GM12878 (cell line): ENCODE results near the gene CLCN2. TPM values are rescaled to one million over a fixed set of nuclear protein-coding genes. Genes with fewer than 3 reads are reported as not detected.

Source experiments
- ATAC-seq: fragments of 200-7000 bp; cut with Tn5 transposase; 3 replicates; pipeline ENCODE4 v1.9.1; 2020; ENCODE audit warnings: mild to moderate bottlenecking, moderate library complexity
- BruUV-seq: library from RNA; stranded (reverse); fragments of 400-500 nt; replicated peaks from 2 replicates; lab custom pipeline; 2021; lab: Mats Ljungman, UMichigan
- CTCF ChIA-PET: fragments of 300-600 bp; sonication (Branson Sonifier 250); formaldehyde crosslinking; extraction: SDS; loops from one replicate; lab custom pipeline; 2021; ENCODE audit warnings: inconsistent platforms; lab: Yijun Ruan, JAX
- POLR2A ChIA-PET: fragments of 350-600 bp; formaldehyde crosslinking; extraction: SDS; loops from one replicate; lab custom pipeline; 2021; ENCODE audit warnings: inconsistent platforms; lab: Charles Lee
- RAD21 ChIA-PET: fragments of 300-600 bp; sonication (Branson Sonifier 250); formaldehyde crosslinking; loops from one replicate; lab custom pipeline; 2023; ENCODE audit warnings: antibody characterized with exemption; ENCODE audit not compliant: unreplicated experiment; lab: Charles Lee
- SMC1A ChIA-PET: fragments of 300-600 bp; sonication (Branson Sonifier 250); formaldehyde crosslinking; loops from one replicate; lab custom pipeline; 2023; ENCODE audit not compliant: unreplicated experiment, uncharacterized antibody; lab: Charles Lee
- DNase-seq: peaks from one replicate; pipeline ENCODE4 v3.0.0-alpha.2; 2011; ENCODE audit warnings: low read depth, low spot score
- FAIRE-seq: peaks from 3 replicates; lab custom pipeline; 2011; peaks lifted over from hg19 to GRCh38; lab: Jason Lieb, UNC
- H2AFZ ChIP-seq: 2 replicates; pipeline ENCODE4 v1.6.0; 2011; ENCODE audit warnings: low read depth, low read length, control low read depth; ENCODE audit not compliant: control insufficient read depth
- H3K27ac ChIP-seq: 2 replicates; pipeline ENCODE4 v1.5.1; 2011; ENCODE audit warnings: control low read depth; ENCODE audit not compliant: control insufficient read depth, insufficient read depth
- H3K27me3 ChIP-seq, 2 experiments: replicated peaks in 1 of 2; 2 replicates each; pipeline versions ENCODE4 v1.6.0 to v1.6.1; 2011; ENCODE audit warnings: low read length in 1 of 2; ENCODE audit not compliant: control insufficient read depth in 2 of 2, insufficient read depth in 2 of 2
- H3K36me3 ChIP-seq, 2 experiments: 2 replicates each; pipeline ENCODE4 v1.5.1; 2011; ENCODE audit warnings: low read length in 1 of 2; ENCODE audit not compliant: control insufficient read depth in 2 of 2, insufficient read depth in 2 of 2
- H3K4me1 ChIP-seq: 2 replicates; pipeline ENCODE4 v1.6.1; 2011; ENCODE audit warnings: mild to moderate bottlenecking, low read length, moderate library complexity, mixed read lengths; ENCODE audit not compliant: control insufficient read depth, insufficient read depth
- H3K4me2 ChIP-seq: 2 replicates; pipeline ENCODE4 v1.6.0; 2011; ENCODE audit warnings: control low read depth; ENCODE audit not compliant: control insufficient read depth, insufficient read depth
- H3K4me3 ChIP-seq: fragments of 200-600 bp; sonication (generic); 2 replicates; pipeline ENCODE4 v1.5.1; 2016
- H3K79me2 ChIP-seq: 2 replicates; pipeline ENCODE4 v1.6.0; 2011; ENCODE audit warnings: low read length; ENCODE audit not compliant: control insufficient read depth, insufficient read depth
- H3K9ac ChIP-seq: 2 replicates; pipeline ENCODE4 v1.8.0; 2011; ENCODE audit warnings: low read length, control low read depth, mixed read lengths; ENCODE audit not compliant: control insufficient read depth, insufficient read depth
- H3K9me3 ChIP-seq: replicated peaks from 3 replicates; pipeline ENCODE4 v1.5.1; 2011; ENCODE audit warnings: mild to moderate bottlenecking, low read length; ENCODE audit not compliant: control insufficient read depth, insufficient read depth
- H4K20me1 ChIP-seq: 2 replicates; pipeline ENCODE4 v1.6.0; 2011; ENCODE audit not compliant: control insufficient read depth, insufficient read depth
- CHD2 ChIP-seq: IDR thresholded peaks from 2 replicates; pipeline ENCODE4 v1.6.1; 2011; ENCODE audit warnings: low read depth, low read length, improper control_type of control experiment, borderline replicate concordance
- CREM ChIP-seq: IDR thresholded peaks from 2 replicates; pipeline ENCODE4 v1.6.1; 2014; ENCODE audit warnings: antibody characterized with exemption, low read depth
- MTA3 ChIP-seq: IDR thresholded peaks from 2 replicates; pipeline ENCODE4 v1.6.1; 2012; ENCODE audit warnings: low read length, inconsistent platforms, borderline replicate concordance
- NR2C2 ChIP-seq: IDR thresholded peaks from 2 replicates; pipeline ENCODE4 v1.6.1; 2011; ENCODE audit warnings: borderline replicate concordance, low read depth; ENCODE audit not compliant: control insufficient read depth, insufficient read length
- RFX5 ChIP-seq: IDR thresholded peaks from 2 replicates; pipeline ENCODE4 v1.6.1; 2011; ENCODE audit warnings: low read depth, low read length, improper control_type of control experiment
- SRF ChIP-seq, 2 experiments: IDR thresholded peaks; 2 replicates each; pipeline ENCODE4 v1.6.1; 2011; ENCODE audit warnings: low read depth in 2 of 2, low read length in 2 of 2, mild to moderate bottlenecking in 1 of 2, moderate library complexity in 1 of 2
- TARDBP ChIP-seq: IDR thresholded peaks from 2 replicates; pipeline ENCODE4 v1.6.1; 2016; ENCODE audit warnings: borderline replicate concordance
- ZNF217 ChIP-seq: fragments of 450-650 bp; IDR thresholded peaks from 2 replicates; pipeline ENCODE4 v1.6.1; 2017; ENCODE audit warnings: antibody characterized with exemption, mild to moderate bottlenecking
- WGBS: methylation state at CpG from one replicate; pipeline ENCODE4 v1.1.6; 2016; ENCODE audit warnings: low lambda C conversion rate; ENCODE audit not compliant: insufficient replicate concordance, insufficient coverage; ENCODE audit errors: missing lambda C conversion rate; 5-methylcytosine and 5-hydroxymethylcytosine counted together
- in situ Hi-C: fragments of 300-500 bp; cut with MboI; formaldehyde crosslinking; loops from 9 replicates; pipeline ENCODE4 v1.14.3; 2018; ENCODE audit warnings: mixed read lengths
- intact Hi-C: fragments of 100-400 bp; cut with micrococcal nuclease; formaldehyde crosslinking; loops from one replicate; pipeline ENCODE4 v1.14.2; 2022; ENCODE audit not compliant: unreplicated experiment
- polyA plus RNA-seq, 11 experiments: library from polyadenylated mRNA; depleted of rRNA in 4 of 11; unstranded in 6 of 11; stranded (reverse) in 5 of 11; fragments of >200 nt; fragmentation: Nextera tagmentation in 4 of 11; fragmentation: Illumina TruSeq in 1 of 11; extraction: Ambion mirVana in 4 of 11; extraction: Trizol in 1 of 11; gene quantifications; 1 replicate in 1 of 11; 2 replicates in 10 of 11; pipeline versions ENCODE4 v1.2.1 to v1.2.3, GENCODE V29; 2011 to 2016; ENCODE audit warnings: inconsistent platforms in 2 of 11, missing spikeins in 2 of 11, low read depth in 1 of 11
- total RNA-seq, 4 experiments: library from RNA; depleted of rRNA in 3 of 4; stranded (reverse); fragments of >200 nt in 3 of 4; fragmentation: Illumina TruSeq in 1 of 4; extraction: Trizol in 1 of 4; gene quantifications; 2 replicates each; pipeline versions ENCODE4 v1.2.1 to v1.2.3, GENCODE V29; 2013 to 2021
- TF ChIP-seq, protein P1 (sequence below): fragments of 450-650 bp; IDR thresholded peaks from 2 replicates; pipeline ENCODE4 v1.6.1; 2018; ENCODE audit warnings: borderline replicate concordance, mild to moderate bottlenecking; ENCODE audit not compliant: partially characterized antibody
- TF ChIP-seq, protein P2 (sequence below): fragments of 150-350 bp; IDR thresholded peaks from 2 replicates; pipeline ENCODE4 v1.6.1; 2014; ENCODE audit warnings: mild to moderate bottlenecking, low read depth, low read length
- TF ChIP-seq, protein P3 (sequence below): fragments of 450-650 bp; IDR thresholded peaks from 2 replicates; pipeline ENCODE4 v1.6.1; 2016; ENCODE audit warnings: mild to moderate bottlenecking, moderate library complexity, borderline replicate concordance

Gene CLCN2
- total and polyA plus RNA-seq, 10 of the 15 experiments (the other 5 are each of a cell fraction or from before 2014, with no cell fraction given) = 0.13 to 2.6 (median 0.85) TPM; not detected in 1

DNA sequence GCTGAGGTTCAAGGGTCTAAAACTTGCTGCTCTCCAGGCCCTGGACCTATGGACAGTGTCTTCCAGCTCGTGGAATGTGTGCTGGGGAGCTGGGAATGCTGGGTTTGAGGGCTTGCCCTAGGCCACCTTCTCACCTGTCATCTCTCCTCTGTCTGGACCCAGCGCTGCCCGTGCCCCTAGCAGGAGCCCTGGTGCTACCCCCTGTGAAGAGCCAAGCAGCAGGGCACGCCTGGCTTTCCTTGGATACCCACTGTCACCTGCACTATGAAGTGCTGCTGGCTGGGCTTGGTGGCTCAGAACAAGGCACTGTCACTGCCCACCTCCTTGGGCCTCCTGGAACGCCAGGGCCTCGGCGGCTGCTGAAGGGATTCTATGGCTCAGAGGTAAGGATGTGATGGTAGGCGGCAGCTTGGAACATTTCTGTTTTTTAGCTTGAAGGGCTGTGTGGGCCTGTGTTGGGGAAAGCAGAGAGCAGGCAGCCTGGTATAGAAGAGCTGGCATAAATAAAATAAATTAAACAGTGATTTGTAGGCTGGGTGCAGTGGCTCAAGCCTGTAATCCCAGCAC is 23.5 kb upstream of the CLCN2 start:
- Histone ChIP-seq H3K36me3 (no peaks in the 10 kb centered on the region), H3K27ac (no peak overlapping the region), H3K4me3 (no peak overlapping the region), H3K9me3 (no peaks in the 10 kb centered on the region), H2AFZ (no peak overlapping the region), H3K79me2 (no peaks in the 10 kb centered on the region), H3K4me1 (no peaks in the 10 kb centered on the region), H3K27me3 (peaks cover 14 to 17% of the 10 kb centered on the region in 2 experiments), H3K9ac (no peak overlapping the region)
- in situ Hi-C loops = no loop called here
- DNase-seq (no peak), ATAC-seq (no peak), FAIRE-seq (no peak)
- ChIA-PET CTCF (interaction anchor here (0.5 to 0.9 kb wide), 2 partner anchors 11 to 82 kb away, joined by 3 to 4 read pairs; no protein-coding TSS in a partner anchor), SMC1A (no interaction called here), RAD21 (no interaction called here)
- 53% methylated on average over 8 of the region's 8 CpGs for WGBS
- no TSS peak for BruUV-seq
- no peak for TF ChIP-seq CHD2
- no peak for TF ChIP-seq NR2C2
- no peak for TF ChIP-seq SRF (IDR thresholded peaks at IDR 0.05; ENCODE audit: low read depth in 2 of 2, low read length in 2 of 2)
- no peak for TF ChIP-seq TARDBP
- TF ChIP-seq, protein P1, sequence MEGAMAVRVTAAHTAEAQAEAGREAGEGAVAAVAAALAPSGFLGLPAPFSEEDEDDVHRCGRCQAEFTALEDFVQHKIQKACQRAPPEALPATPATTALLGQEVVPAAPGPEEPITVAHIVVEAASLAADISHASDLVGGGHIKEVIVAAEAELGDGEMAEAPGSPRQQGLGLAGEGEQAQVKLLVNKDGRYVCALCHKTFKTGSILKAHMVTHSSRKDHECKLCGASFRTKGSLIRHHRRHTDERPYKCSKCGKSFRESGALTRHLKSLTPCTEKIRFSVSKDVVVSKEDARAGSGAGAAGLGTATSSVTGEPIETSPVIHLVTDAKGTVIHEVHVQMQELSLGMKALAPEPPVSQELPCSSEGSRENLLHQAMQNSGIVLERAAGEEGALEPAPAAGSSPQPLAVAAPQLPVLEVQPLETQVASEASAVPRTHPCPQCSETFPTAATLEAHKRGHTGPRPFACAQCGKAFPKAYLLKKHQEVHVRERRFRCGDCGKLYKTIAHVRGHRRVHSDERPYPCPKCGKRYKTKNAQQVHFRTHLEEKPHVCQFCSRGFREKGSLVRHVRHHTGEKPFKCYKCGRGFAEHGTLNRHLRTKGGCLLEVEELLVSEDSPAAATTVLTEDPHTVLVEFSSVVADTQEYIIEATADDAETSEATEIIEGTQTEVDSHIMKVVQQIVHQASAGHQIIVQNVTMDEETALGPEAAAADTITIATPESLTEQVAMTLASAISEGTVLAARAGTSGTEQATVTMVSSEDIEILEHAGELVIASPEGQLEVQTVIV = no peak
- TF ChIP-seq MTA3 = no peak
- TF ChIP-seq CREM = no peak
- TF ChIP-seq, protein P2, sequence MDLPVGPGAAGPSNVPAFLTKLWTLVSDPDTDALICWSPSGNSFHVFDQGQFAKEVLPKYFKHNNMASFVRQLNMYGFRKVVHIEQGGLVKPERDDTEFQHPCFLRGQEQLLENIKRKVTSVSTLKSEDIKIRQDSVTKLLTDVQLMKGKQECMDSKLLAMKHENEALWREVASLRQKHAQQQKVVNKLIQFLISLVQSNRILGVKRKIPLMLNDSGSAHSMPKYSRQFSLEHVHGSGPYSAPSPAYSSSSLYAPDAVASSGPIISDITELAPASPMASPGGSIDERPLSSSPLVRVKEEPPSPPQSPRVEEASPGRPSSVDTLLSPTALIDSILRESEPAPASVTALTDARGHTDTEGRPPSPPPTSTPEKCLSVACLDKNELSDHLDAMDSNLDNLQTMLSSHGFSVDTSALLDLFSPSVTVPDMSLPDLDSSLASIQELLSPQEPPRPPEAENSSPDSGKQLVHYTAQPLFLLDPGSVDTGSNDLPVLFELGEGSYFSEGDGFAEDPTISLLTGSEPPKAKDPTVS = no peak
- no peak for TF ChIP-seq ZNF217
- TF ChIP-seq RFX5 = no peak
- TF ChIP-seq, protein P3, sequence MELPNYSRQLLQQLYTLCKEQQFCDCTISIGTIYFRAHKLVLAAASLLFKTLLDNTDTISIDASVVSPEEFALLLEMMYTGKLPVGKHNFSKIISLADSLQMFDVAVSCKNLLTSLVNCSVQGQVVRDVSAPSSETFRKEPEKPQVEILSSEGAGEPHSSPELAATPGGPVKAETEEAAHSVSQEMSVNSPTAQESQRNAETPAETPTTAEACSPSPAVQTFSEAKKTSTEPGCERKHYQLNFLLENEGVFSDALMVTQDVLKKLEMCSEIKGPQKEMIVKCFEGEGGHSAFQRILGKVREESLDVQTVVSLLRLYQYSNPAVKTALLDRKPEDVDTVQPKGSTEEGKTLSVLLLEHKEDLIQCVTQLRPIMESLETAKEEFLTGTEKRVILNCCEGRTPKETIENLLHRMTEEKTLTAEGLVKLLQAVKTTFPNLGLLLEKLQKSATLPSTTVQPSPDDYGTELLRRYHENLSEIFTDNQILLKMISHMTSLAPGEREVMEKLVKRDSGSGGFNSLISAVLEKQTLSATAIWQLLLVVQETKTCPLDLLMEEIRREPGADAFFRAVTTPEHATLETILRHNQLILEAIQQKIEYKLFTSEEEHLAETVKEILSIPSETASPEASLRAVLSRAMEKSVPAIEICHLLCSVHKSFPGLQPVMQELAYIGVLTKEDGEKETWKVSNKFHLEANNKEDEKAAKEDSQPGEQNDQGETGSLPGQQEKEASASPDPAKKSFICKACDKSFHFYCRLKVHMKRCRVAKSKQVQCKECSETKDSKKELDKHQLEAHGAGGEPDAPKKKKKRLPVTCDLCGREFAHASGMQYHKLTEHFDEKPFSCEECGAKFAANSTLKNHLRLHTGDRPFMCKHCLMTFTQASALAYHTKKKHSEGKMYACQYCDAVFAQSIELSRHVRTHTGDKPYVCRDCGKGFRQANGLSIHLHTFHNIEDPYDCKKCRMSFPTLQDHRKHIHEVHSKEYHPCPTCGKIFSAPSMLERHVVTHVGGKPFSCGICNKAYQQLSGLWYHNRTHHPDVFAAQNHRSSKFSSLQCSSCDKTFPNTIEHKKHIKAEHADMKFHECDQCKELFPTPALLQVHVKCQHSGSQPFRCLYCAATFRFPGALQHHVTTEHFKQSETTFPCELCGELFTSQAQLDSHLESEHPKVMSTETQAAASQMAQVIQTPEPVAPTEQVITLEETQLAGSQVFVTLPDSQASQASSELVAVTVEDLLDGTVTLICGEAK = no peak
- TF ChIP-seq, all 136 proteins: peak for 0
- H3K4me2 ChIP-seq = no peak overlapping the region
- POLR2A ChIA-PET = no interaction called here
- intact Hi-C loops = no loop called here
- H4K20me1 ChIP-seq = no peaks in the 10 kb centered on the region
